HG03469 (cell line): ENCODE results near the gene DR1.

Source experiments
- ATAC-seq: cut with Tn5 transposase; IDR thresholded peaks from one replicate; pipeline ENCODE4 v1.9.1; 2021; ENCODE audit warnings: mild to moderate bottlenecking, moderate library complexity, moderate number of reproducible peaks; ENCODE audit not compliant: unreplicated experiment

DR1 gene

GRCh38 chr1:93345633-93346420 lies at the start of gene DR1:
TSS of gene DR1 (plus strand) at chr1:93345907. CDS start at chr1:93346646, 739 bp downstream.
- peak; percentile 51 for ATAC-seq

GRCh38 chr1:93296555-93297154 lies 49.1 kb upstream of the DR1 start:
- ATAC-seq = no peak

- no peak for ATAC-seq
Observed at GRCh38 chr1:93301131-93301530, 44.6 kb upstream of the DR1 start.

GRCh38 chr1:93302078-93302477 lies 43.6 kb upstream of the DR1 start:
- ATAC-seq = no peak

GRCh38 chr1:93304716-93305138 lies 41.0 kb upstream of the DR1 start:
- no peak for ATAC-seq

GRCh38 chr1:93306920-93307319 lies 38.8 kb upstream of the DR1 start:
- ATAC-seq = no peak

GRCh38 chr1:93313026-93313425 lies 32.7 kb upstream of the DR1 start:
- no peak for ATAC-seq

- ATAC-seq = no peak
Observed at GRCh38 chr1:93317207-93317606, 28.5 kb upstream of the DR1 start.

- ATAC-seq = no peak
Observed at GRCh38 chr1:93317943-93318342, 27.8 kb upstream of the DR1 start.

- ATAC-seq = no peak
Observed at GRCh38 chr1:93321720-93322119, 24.0 kb upstream of the DR1 start.

GRCh38 chr1:93322349-93322748 lies 23.4 kb upstream of the DR1 start:
- no peak for ATAC-seq

- ATAC-seq = no peak
Observed at GRCh38 chr1:93323185-93323820, 22.4 kb upstream of the DR1 start.

GRCh38 chr1:93324486-93325464 lies 20.9 kb upstream of the DR1 start:
- ATAC-seq = no peak

GRCh38 chr1:93328809-93329760 lies 16.6 kb upstream of the DR1 start:
- ATAC-seq = no peak

GRCh38 chr1:93330196-93330595 lies 15.5 kb upstream of the DR1 start:
- no peak for ATAC-seq

- ATAC-seq = no peak
Observed at GRCh38 chr1:93330617-93331016, 15.1 kb upstream of the DR1 start.

GRCh38 chr1:93331412-93331811 lies 14.3 kb upstream of the DR1 start:
- ATAC-seq = no peak

GRCh38 chr1:93332368-93332767 lies 13.3 kb upstream of the DR1 start:
- ATAC-seq = no peak

- ATAC-seq = no peak
Observed at GRCh38 chr1:93338387-93339146, 7.1 kb upstream of the DR1 start.
